ENCODE results near the gene SCOC.
A peak's percentile ranks its signal among the peaks of the same experiment; 100 is the strongest.

SCOC gene

DNA sequence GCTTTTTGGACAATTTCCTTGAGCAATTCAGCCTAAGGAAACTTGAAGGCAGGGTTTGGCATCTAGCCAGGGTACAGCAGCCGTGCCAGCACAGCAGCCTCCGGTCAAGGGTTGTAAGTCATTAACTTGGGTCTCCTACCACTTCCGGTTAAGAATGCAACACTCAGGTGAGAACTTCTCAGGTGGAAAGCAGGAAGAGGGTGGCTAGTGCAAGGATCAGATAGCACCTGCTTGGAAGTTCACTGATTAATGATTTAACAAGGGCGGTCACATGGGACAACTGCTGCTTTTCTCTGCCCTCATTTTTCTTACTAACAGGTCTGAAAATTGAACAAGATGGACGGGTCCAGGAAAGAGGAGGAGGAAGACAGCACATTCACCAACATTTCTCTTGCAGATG is 30.1 kb upstream of the SCOC start:
- no peak for TF ChIP-seq Cebpa-rat (IDR thresholded peaks at IDR 0.05)
- H4K20me1 ChIP-seq = no peaks in the 10 kb centered on the region
- H3K27me3 ChIP-seq = no peaks in the 10 kb centered on the region; the same call in 1 of the 2 replicates
- no peaks in the 10 kb centered on the region for H3K36me3 ChIP-seq
- no peaks in the 10 kb centered on the region for H3K9me3 ChIP-seq
- H3K4me2 ChIP-seq = no peak overlapping the region
- no peak overlapping the region for H3K27ac ChIP-seq
- H3K9ac ChIP-seq = no peak overlapping the region
- no peak overlapping the region for H3K4me3 ChIP-seq
- no peaks in the 10 kb centered on the region for H3K4me1 ChIP-seq

- Histone ChIP-seq H3K27ac (no peak overlapping the region), H3K27me3 (no peaks in the 10 kb centered on the region; the same call in 1 of the 2 replicates), H3K4me3 (no peak overlapping the region), H3K9ac (no peak overlapping the region), H3K36me3 (no peaks in the 10 kb centered on the region), H4K20me1 (no peaks in the 10 kb centered on the region), H3K9me3 (no peaks in the 10 kb centered on the region), H3K4me2 (no peak overlapping the region), H3K4me1 (no peaks in the 10 kb centered on the region)
- no peak for TF ChIP-seq Cebpa-rat (IDR thresholded peaks at IDR 0.05)
These were observed 29.3 kb upstream of the SCOC start for GRCh38 chr4:140344101-140344500.

- Histone ChIP-seq H4K20me1 (no peaks in the 10 kb centered on the region), H3K9me3 (no peaks in the 10 kb centered on the region), H3K36me3 (no peaks in the 10 kb centered on the region), H3K27me3 (no peaks in the 10 kb centered on the region; the same call in 1 of the 2 replicates), H3K4me2 (no peak overlapping the region), H3K27ac (no peak overlapping the region), H3K4me1 (no peaks in the 10 kb centered on the region), H3K4me3 (no peak overlapping the region), H3K9ac (no peak overlapping the region)
- TF ChIP-seq Cebpa-rat (IDR thresholded peaks at IDR 0.05) = no peak
These were observed 28.8 kb upstream of the SCOC start for GRCh38 chr4:140344621-140345020.

- no peak overlapping the region for H3K27ac ChIP-seq
- no peak for TF ChIP-seq Cebpa-rat (IDR thresholded peaks at IDR 0.05)
- no peak overlapping the region for H3K4me3 ChIP-seq
- H4K20me1 ChIP-seq = no peaks in the 10 kb centered on the region
- H3K9me3 ChIP-seq = no peaks in the 10 kb centered on the region
- no peaks in the 10 kb centered on the region; the same call in 1 of the 2 replicates for H3K27me3 ChIP-seq
- H3K36me3 ChIP-seq = no peaks in the 10 kb centered on the region
- H3K4me2 ChIP-seq = no peak overlapping the region
- no peaks in the 10 kb centered on the region for H3K4me1 ChIP-seq
- no peak overlapping the region for H3K9ac ChIP-seq
These were observed 27.3 kb upstream of the SCOC start for GRCh38 chr4:140346136-140346535.

DNA sequence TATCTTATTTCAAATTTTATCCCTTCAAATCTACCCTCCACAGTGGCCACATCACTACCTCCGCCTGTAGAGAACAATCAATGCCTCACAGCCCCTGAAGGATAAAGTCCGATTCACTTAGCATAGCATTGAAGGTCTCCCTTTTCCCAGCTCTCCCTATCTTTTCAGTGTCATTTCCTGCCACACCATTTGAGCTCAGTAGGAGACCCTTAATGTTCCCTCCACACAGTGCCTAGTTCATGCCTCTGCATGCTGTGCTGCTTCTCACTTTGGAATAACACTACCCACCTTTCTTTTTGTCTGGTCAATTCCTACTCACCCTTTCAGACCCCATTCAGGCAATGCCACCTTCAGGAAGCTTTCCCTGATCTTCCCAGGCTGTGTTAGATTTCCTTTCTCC is 23.6 kb upstream of the SCOC start:
- Histone ChIP-seq H3K4me1 (peaks cover 6% of the 10 kb centered on the region; the same call in 1 of the 2 replicates), H3K9ac (no peak overlapping the region), H3K27me3 (no peaks in the 10 kb centered on the region), H4K20me1 (no peaks in the 10 kb centered on the region), H3K36me3 (no peaks in the 10 kb centered on the region), H3K27ac (no peak overlapping the region), H3K9me3 (no peaks in the 10 kb centered on the region), H3K4me3 (no peak overlapping the region), H3K4me2 (no peak overlapping the region)
- TF ChIP-seq Cebpa-rat (IDR thresholded peaks at IDR 0.05) = no peak

- no peaks in the 10 kb centered on the region for H3K36me3 ChIP-seq
- no peaks in the 10 kb centered on the region for H4K20me1 ChIP-seq
- H3K27ac ChIP-seq = no peak overlapping the region
- peaks cover 6% of the 10 kb centered on the region; the same call in 1 of the 2 replicates for H3K4me1 ChIP-seq
- no peak overlapping the region for H3K9ac ChIP-seq
- no peak overlapping the region for H3K4me2 ChIP-seq
- H3K4me3 ChIP-seq = no peak overlapping the region
- H3K27me3 ChIP-seq = no peaks in the 10 kb centered on the region
- no peaks in the 10 kb centered on the region for H3K9me3 ChIP-seq
- no peak for TF ChIP-seq Cebpa-rat (IDR thresholded peaks at IDR 0.05)
These were observed 22.1 kb upstream of the SCOC start for GRCh38 chr4:140351093-140352075.

DNA sequence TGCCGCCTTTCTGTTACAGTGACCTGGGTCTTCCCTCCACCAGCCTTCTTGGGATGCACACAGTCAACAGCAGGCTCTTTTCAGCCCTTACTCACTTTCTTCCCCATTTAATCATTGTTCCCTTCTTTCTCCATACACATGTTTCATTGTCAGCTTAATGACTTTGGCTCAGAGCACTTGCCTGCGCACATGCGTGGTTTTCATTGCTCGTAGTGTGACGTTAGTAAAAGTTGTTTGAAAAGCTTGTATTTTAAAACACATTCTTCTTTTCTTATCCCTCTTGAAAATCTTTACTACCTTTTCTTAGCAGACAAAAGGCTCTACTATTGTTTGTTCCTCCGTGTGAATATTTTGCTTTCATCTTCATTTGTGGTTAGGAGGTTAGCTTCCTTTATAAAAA is 19.7 kb upstream of the SCOC start:
- no peaks in the 10 kb centered on the region for H4K20me1 ChIP-seq
- no peak overlapping the region for H3K4me3 ChIP-seq
- no peak overlapping the region for H3K4me2 ChIP-seq
- no peak overlapping the region for H3K9ac ChIP-seq
- peaks cover 13% of the 10 kb centered on the region for H3K4me1 ChIP-seq
- no peaks in the 10 kb centered on the region for H3K36me3 ChIP-seq
- H3K27ac ChIP-seq = no peak overlapping the region
- TF ChIP-seq Cebpa-rat (IDR thresholded peaks at IDR 0.05) = no peak
- H3K9me3 ChIP-seq = no peaks in the 10 kb centered on the region
- no peaks in the 10 kb centered on the region for H3K27me3 ChIP-seq

DNA sequence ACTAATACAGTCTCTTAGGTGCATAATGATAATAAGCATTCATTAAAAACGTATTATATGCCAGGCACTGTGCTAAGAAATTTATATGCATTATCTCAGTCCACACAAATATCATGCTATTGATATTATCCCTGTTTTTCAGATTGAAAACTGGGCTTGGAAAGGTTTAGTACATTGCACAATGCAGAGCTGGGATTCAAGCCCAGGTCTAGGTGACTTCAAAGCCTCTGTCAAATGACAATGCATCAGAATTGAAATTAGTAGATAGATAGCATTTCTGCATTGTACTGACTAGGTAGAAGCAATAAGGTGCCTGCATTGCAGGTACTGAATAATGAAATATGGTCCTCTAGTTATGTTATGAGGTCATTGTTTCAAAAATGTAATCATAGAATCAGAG is 18.2 kb upstream of the SCOC start:
- no peaks in the 10 kb centered on the region for H4K20me1 ChIP-seq
- peaks cover 25% of the 10 kb centered on the region for H3K4me1 ChIP-seq
- H3K4me3 ChIP-seq = no peak overlapping the region
- H3K27me3 ChIP-seq = no peaks in the 10 kb centered on the region
- no peak overlapping the region for H3K27ac ChIP-seq
- no peaks in the 10 kb centered on the region for H3K36me3 ChIP-seq
- no peak overlapping the region for H3K4me2 ChIP-seq
- TF ChIP-seq Cebpa-rat (IDR thresholded peaks at IDR 0.05) = no peak
- H3K9ac ChIP-seq = no peak overlapping the region
- H3K9me3 ChIP-seq = no peaks in the 10 kb centered on the region

- no peak for TF ChIP-seq Cebpa-rat (IDR thresholded peaks at IDR 0.05)
- no peaks in the 10 kb centered on the region for H4K20me1 ChIP-seq
These were observed 15.6 kb upstream of the SCOC start for GRCh38 chr4:140357868-140358267.

GRCh38 chr4:140358281-140358680 is 15.2 kb upstream of the SCOC start:
- peak overlapping the region; percentile 71 for H3K4me2 ChIP-seq
- peaks cover 25% of the 10 kb centered on the region for H3K4me1 ChIP-seq
- no peak overlapping the region for H3K27ac ChIP-seq
- no peaks in the 10 kb centered on the region for H3K36me3 ChIP-seq
- no peak for TF ChIP-seq Cebpa-rat (IDR thresholded peaks at IDR 0.05)
- no peak overlapping the region for H3K4me3 ChIP-seq
- H3K9ac ChIP-seq = 0 out of 2 replicates have a peak overlapping the region, but pooled peaks have one; percentile 13
- no peaks in the 10 kb centered on the region for H3K9me3 ChIP-seq
- no peaks in the 10 kb centered on the region for H4K20me1 ChIP-seq
- H3K27me3 ChIP-seq = no peaks in the 10 kb centered on the region

More at GRCh38 chr4:140357868-140358267, 15.6 kb upstream of the SCOC start:
- Histone ChIP-seq H3K27me3 (no peaks in the 10 kb centered on the region), H3K9me3 (no peaks in the 10 kb centered on the region), H3K4me2 (no peak overlapping the region), H3K27ac (no peak overlapping the region), H3K4me1 (peaks cover 25% of the 10 kb centered on the region), H3K36me3 (no peaks in the 10 kb centered on the region), H3K9ac (no peak overlapping the region), H3K4me3 (no peak overlapping the region)
